ENCODE measurements around the gene TBX2. TPM values are rescaled to one million over a fixed set of nuclear protein-coding genes. Genes with fewer than 3 reads are reported as not detected.
A peak's percentile ranks its signal among the peaks of the same experiment; 100 is the strongest.

Gene TBX2
- total and polyA plus RNA-seq, 2 of the 13 experiments (the other 11 are each of a cell fraction or from before 2014, with no cell fraction given): 2.8 to 15.3 TPM

DNA sequence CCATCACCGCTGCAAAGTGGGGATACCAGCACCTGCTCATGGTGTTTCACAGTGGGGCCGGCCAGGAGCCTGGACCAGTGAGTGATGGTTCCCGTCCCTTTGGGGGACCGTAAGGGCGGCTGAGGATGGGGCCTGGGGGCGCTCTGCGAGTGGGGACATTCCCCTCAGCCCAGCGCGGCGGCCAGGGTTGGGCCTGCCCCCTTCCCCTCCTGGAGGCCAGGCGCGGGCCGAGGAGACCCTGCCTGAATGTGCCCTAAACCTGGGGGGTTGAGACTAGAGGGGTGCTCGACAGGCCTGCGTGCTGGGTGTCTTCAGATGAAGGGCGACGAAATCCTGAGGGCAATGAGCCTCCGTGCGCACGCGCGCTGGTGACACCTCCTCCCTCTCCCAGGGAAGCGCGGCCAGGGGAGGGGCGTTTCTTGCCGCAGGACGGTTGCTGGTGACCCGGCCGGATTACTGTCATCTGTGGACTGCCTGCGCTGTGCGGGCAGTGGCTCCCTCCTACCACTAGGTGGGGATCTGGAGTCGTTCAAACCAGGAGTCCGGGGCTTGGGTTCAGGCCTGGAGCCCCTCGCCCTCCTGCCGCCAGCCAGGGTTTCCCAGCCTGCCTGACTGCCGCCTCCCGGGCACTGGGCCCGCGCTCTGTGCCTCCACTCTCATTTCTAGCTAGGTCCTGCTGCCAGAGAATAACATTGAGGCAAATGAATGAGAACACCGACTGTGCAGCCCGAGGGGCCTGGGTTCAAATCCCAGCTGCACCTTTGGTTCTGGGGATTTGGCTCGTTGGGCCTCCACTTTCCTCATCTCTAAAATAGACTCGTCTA is 17.1 kb downstream of the TBX2 start (continued):
- TF ChIP-seq, protein P1, sequence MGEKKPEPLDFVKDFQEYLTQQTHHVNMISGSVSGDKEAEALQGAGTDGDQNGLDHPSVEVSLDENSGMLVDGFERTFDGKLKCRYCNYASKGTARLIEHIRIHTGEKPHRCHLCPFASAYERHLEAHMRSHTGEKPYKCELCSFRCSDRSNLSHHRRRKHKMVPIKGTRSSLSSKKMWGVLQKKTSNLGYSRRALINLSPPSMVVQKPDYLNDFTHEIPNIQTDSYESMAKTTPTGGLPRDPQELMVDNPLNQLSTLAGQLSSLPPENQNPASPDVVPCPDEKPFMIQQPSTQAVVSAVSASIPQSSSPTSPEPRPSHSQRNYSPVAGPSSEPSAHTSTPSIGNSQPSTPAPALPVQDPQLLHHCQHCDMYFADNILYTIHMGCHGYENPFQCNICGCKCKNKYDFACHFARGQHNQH (CRISPR knock-in tag; IDR thresholded peaks at IDR 0.05): no peak
- TF ChIP-seq, protein P2, sequence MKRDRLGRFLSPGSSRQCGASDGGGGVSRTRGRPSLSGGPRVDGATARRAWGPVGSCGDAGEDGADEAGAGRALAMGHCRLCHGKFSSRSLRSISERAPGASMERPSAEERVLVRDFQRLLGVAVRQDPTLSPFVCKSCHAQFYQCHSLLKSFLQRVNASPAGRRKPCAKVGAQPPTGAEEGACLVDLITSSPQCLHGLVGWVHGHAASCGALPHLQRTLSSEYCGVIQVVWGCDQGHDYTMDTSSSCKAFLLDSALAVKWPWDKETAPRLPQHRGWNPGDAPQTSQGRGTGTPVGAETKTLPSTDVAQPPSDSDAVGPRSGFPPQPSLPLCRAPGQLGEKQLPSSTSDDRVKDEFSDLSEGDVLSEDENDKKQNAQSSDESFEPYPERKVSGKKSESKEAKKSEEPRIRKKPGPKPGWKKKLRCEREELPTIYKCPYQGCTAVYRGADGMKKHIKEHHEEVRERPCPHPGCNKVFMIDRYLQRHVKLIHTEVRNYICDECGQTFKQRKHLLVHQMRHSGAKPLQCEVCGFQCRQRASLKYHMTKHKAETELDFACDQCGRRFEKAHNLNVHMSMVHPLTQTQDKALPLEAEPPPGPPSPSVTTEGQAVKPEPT (CRISPR knock-in tag; IDR thresholded peaks at IDR 0.05; ENCODE audit: low read depth): no peak
- TF ChIP-seq, protein P3, sequence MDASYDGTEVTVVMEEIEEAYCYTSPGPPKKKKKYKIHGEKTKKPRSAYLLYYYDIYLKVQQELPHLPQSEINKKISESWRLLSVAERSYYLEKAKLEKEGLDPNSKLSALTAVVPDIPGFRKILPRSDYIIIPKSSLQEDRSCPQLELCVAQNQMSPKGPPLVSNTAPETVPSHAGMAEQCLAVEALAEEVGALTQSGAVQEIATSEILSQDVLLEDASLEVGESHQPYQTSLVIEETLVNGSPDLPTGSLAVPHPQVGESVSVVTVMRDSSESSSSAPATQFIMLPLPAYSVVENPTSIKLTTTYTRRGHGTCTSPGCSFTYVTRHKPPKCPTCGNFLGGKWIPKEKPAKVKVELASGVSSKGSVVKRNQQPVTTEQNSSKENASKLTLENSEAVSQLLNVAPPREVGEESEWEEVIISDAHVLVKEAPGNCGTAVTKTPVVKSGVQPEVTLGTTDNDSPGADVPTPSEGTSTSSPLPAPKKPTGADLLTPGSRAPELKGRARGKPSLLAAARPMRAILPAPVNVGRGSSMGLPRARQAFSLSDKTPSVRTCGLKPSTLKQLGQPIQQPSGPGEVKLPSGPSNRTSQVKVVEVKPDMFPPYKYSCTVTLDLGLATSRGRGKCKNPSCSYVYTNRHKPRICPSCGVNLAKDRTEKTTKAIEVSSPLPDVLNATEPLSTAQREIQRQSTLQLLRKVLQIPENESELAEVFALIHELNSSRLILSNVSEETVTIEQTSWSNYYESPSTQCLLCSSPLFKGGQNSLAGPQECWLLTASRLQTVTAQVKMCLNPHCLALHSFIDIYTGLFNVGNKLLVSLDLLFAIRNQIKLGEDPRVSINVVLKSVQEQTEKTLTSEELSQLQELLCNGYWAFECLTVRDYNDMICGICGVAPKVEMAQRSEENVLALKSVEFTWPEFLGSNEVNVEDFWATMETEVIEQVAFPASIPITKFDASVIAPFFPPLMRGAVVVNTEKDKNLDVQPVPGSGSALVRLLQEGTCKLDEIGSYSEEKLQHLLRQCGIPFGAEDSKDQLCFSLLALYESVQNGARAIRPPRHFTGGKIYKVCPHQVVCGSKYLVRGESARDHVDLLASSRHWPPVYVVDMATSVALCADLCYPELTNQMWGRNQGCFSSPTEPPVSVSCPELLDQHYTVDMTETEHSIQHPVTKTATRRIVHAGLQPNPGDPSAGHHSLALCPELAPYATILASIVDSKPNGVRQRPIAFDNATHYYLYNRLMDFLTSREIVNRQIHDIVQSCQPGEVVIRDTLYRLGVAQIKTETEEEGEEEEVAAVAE (CRISPR knock-in tag; IDR thresholded peaks at IDR 0.05; ENCODE audit: borderline replicate concordance): no peak
- no peak; the same call in 1 of the 2 replicates for TF ChIP-seq KLF11 (CRISPR knock-in tag; IDR thresholded peaks at IDR 0.05)
- no peak for TF ChIP-seq MLLT10 (CRISPR knock-in tag; IDR thresholded peaks at IDR 0.05)
- TF ChIP-seq BORCS8-MEF2B (CRISPR knock-in tag; IDR thresholded peaks at IDR 0.05): no peak
- TF ChIP-seq, protein P4, sequence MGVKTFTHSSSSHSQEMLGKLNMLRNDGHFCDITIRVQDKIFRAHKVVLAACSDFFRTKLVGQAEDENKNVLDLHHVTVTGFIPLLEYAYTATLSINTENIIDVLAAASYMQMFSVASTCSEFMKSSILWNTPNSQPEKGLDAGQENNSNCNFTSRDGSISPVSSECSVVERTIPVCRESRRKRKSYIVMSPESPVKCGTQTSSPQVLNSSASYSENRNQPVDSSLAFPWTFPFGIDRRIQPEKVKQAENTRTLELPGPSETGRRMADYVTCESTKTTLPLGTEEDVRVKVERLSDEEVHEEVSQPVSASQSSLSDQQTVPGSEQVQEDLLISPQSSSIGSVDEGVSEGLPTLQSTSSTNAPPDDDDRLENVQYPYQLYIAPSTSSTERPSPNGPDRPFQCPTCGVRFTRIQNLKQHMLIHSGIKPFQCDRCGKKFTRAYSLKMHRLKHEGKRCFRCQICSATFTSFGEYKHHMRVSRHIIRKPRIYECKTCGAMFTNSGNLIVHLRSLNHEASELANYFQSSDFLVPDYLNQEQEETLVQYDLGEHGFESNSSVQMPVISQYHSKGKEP (CRISPR knock-in tag; IDR thresholded peaks at IDR 0.05): no peak
- TF ChIP-seq ZNF850 (CRISPR knock-in tag; conservative IDR thresholded peaks at IDR 0.05): no peak
- no peak for TF ChIP-seq ZSCAN29 (CRISPR knock-in tag; conservative IDR thresholded peaks at IDR 0.05)
- TF ChIP-seq ZNF432 (CRISPR knock-in tag; IDR thresholded peaks at IDR 0.05; ENCODE audit: borderline replicate concordance): no peak
- TF ChIP-seq RARA (CRISPR knock-in tag; IDR thresholded peaks at IDR 0.05): no peak
- TF ChIP-seq, protein P5, sequence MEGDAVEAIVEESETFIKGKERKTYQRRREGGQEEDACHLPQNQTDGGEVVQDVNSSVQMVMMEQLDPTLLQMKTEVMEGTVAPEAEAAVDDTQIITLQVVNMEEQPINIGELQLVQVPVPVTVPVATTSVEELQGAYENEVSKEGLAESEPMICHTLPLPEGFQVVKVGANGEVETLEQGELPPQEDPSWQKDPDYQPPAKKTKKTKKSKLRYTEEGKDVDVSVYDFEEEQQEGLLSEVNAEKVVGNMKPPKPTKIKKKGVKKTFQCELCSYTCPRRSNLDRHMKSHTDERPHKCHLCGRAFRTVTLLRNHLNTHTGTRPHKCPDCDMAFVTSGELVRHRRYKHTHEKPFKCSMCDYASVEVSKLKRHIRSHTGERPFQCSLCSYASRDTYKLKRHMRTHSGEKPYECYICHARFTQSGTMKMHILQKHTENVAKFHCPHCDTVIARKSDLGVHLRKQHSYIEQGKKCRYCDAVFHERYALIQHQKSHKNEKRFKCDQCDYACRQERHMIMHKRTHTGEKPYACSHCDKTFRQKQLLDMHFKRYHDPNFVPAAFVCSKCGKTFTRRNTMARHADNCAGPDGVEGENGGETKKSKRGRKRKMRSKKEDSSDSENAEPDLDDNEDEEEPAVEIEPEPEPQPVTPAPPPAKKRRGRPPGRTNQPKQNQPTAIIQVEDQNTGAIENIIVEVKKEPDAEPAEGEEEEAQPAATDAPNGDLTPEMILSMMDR (CRISPR knock-in tag; IDR thresholded peaks at IDR 0.05): peak; percentile 99
- TF ChIP-seq RFX1 (IDR thresholded peaks at IDR 0.05): no peak
- no peak for TF ChIP-seq ARID2 (CRISPR knock-in tag; IDR thresholded peaks at IDR 0.05; ENCODE audit: borderline replicate concordance)
- TF ChIP-seq MAF1 (CRISPR knock-in tag; IDR thresholded peaks at IDR 0.05; ENCODE audit: borderline replicate concordance): no peak
- TF ChIP-seq, protein P6, sequence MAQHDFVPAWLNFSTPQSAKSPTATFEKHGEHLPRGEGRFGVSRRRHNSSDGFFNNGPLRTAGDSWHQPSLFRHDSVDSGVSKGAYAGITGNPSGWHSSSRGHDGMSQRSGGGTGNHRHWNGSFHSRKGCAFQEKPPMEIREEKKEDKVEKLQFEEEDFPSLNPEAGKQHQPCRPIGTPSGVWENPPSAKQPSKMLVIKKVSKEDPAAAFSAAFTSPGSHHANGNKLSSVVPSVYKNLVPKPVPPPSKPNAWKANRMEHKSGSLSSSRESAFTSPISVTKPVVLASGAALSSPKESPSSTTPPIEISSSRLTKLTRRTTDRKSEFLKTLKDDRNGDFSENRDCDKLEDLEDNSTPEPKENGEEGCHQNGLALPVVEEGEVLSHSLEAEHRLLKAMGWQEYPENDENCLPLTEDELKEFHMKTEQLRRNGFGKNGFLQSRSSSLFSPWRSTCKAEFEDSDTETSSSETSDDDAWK (CRISPR knock-in tag; IDR thresholded peaks at IDR 0.05): no peak
- no peak for TF ChIP-seq ZNF234 (CRISPR knock-in tag; conservative IDR thresholded peaks at IDR 0.05)
